NCI-H345 treated with DMSO at 0.1 percent for 48 hours (cell line): Measurements from ENCODE around the gene RNF121.

Source experiments
- DNase-seq: peaks from one replicate; lab custom pipeline; 2025; ENCODE audit not compliant: unreplicated experiment; lab: John Stamatoyannopoulos, UW

RNF121 gene

DNA sequence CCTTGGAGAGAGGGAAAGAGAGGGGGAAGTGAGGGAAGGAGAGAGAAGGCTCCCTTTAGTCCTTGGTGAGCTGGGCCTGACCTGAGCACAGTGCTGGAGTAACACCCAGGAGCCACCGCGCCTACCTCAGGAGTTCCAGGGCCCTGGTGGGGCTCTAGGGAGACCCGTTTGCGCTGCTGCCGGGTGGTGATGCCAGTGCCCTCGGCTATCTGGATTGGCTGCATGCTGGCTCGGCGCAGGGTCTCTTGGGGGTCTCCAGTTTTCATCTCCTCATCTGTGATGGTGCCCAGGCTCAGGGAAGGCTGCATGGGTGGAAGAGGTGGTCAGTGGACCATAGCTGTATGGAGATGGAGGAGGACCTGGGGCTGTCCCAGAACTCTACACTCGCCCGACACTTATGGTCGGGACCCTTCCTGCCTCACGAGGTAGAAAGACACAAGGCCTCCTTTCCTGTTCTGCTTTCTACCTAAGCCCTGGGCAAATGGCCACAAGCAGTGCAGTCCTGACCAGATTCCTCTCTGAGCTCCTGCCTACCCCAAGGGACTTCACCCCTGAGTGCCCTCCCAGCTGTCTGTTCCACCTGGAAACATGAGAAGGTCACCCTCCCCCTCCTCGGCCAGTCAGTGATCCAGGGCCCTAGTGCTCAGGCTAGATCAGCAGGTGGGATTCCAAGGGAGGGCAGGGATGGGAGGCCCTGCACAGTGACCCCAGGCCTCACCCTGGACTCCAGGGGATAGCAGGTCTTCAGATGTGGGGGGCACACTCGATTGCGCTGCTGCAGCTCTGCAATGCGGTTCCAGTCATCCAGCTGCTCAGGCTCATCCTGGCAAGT, 75.9 kb downstream of the RNF121 start:
- DNase-seq = no peak

DNA sequence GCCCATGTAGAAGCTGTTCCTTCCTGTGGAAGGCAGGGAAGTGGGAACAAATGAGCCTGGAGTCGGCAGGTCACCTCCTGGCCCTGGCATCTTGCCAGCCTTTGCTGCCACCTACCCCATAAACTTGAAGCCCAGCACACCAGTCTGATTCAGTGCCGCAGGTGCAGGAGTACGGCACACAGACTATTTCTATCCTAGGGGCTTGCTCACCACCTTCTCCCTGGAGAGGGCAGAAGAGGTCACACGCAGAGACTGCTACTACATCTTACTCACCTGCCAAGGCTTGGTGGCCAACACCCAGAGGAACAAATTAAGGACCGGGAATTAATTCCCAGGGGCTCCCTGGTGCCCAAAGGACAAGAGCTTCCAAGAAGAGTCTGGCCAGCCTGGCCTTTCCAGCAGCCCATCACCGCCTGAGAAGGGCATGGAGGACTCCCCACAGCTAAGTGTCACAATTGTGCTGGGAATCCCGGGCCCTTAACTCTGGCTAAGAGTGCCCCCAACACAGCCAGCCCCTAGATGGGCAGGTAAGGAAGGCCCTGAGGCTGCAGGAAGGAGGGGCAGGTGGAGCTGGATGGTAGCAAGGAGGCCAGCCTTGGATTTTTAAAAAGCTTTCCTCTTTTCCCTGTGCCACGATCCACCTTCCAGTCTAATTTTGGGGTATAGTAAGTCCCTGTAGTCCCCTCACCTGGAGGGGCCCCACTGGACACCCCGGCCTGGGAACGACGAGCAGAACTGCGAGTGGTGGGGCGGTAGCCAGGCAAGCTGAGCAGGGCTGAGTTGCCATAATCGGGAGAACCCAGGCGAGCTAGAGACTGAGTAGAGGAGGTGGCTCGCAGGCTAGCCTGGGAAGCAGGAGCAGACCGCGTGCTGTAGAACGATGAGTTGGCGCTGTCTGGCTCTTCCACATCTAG, 76.8 kb downstream of the RNF121 start:
- DNase-seq = no peak

DNA sequence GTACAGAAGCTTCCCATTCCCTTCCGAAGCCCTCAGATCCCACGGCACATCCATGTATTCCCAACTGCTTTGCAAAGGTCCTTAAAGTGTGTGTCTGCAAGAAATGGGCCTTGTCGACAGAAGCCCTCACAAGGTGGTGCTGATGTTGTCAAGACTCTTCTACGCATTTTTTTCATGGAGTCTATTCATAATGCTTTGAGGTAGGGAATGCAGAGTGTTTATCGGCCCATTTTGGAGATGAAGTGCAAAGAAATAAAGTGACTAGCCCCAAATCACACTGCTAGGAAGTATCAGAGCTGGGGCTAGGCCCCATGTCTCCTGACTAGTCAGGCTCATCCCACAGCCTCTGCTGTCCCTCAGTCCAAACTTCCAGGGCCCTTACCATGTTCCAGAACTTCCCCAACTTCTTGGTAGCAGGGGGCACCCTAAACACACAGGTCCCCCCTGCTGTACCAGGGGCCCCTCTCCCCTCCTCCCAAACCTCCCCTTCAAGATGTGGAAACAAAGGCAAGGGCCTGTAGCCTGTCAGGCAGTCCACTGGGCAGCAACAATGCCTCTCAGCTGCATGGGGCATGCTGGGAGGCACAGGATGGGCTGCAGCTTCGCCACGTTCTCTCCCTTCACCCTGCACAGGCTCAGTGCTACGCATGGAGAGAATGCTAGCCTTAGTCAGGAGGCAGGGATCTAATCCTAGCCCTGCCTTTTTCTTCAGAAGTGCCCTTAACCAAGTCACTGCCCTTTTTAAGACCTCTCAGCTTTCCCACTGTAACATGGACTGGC, 77.7 kb downstream of the RNF121 start:
- DNase-seq = no peak

DNA sequence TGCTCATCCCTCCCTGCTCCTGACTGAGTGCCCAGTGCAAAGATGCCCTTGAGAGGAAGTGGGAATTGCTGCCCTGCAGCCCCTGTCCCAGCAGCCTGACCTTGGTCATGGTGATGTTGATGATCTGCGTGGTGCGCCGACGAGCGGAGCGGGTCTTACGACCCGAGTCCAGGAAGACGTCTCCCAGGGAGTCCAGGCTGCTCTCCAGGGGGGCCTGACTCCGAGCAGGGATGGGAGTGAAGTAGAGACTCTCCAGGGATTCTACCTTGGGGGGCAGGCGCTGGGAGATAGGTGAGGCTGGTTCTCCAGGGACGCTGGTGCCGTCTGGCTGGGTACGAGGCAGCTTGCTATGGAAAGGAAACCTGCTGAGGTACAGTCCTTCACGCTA, 78.2 kb downstream of the RNF121 start:
- DNase-seq = no peak

DNA sequence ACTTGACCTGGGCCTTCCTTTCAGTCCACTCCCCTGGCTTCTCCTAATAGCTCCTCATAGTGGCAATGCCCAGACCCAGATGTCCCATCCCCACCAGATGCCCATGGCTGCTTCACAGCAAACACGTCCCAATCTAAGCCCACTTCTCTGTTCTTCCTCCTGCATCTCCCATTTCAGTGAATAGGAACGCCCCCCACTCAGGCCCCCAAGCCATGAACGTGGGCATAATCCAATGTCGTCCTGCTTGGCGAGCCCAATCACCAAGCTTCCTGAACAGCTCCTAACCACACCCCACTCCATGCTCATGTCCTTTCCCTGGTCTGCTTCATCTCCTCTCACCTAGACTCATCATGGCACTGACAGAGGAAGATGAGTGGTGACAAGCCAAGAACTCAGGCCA, 78.7 kb downstream of the RNF121 start:
- no peak for DNase-seq

DNA sequence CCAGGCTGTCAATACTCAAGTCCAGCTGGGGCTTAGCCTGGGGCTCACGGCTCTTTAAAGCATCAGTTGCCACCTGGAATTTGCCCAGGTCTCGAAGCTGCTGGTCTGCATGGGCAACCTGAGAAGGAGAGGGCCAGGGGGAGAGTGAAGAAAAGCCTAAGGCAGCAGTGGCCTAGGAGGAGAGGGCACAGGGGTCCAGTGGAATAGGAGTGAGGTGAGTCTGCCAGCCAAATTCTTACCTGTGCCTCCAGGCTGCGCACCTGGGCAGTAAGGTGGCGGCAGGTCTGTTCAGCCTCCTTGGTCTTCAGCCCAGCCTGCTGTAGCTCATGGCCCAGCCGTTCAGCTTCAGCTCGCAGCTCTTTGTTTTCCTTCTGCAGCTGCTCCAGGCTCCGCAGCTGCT, 79.9 kb downstream of the RNF121 start:
- DNase-seq = no peak

DNA sequence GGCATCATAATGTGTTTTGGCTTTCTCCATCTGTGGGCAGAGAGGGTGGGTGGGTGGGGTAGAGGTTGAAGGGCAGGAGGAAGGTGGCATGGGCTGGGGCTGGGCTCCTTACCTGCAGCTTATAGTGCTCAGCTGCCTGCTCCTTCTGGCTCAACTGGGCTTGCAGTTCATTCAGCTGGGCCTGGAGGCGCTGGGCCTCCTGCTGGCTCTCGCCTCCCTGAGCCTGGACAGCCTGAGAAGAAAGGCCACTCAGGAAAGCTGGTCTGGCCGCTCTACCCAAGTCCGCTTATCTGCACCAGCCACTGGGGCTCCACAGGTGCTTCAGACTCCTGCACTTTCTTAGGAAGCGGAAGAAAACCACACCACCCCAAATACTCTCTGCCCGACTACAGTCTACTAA, 80.3 kb downstream of the RNF121 start:
- no peak for DNase-seq

DNA sequence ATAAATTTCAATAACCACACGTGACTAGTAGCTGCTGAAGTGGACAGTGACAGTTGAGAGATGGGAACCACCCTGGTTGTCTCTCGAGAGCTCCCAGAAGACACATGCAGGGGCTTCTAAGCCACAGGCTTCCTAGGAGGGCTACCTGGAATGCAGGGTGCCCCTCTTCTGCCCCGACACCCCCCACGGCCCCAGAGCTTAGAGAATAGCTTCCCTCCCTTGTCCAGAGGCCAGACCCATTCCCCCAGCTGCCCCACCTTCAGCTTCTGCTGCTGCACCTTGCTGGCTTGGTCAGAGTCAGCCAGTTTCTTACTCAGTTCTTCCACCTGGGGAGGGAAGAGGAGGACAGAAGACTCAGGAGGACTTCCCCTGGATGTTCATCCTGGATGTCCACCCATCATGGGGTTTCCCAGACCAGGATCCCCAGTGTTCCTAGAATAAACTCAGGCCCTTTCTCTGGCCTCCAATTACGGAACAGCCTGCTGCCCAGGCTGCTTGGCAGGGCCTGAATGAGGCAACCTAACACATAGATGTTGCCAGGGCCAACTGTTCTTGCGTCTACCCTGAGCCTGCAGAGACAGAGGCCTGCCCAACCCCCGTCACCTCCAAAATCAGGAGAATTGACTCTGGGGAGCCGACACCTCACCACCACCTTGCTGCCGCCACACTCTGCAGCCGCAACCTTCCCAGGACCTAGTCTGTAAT, 81.8 kb downstream of the RNF121 start:
- no peak for DNase-seq

DNA sequence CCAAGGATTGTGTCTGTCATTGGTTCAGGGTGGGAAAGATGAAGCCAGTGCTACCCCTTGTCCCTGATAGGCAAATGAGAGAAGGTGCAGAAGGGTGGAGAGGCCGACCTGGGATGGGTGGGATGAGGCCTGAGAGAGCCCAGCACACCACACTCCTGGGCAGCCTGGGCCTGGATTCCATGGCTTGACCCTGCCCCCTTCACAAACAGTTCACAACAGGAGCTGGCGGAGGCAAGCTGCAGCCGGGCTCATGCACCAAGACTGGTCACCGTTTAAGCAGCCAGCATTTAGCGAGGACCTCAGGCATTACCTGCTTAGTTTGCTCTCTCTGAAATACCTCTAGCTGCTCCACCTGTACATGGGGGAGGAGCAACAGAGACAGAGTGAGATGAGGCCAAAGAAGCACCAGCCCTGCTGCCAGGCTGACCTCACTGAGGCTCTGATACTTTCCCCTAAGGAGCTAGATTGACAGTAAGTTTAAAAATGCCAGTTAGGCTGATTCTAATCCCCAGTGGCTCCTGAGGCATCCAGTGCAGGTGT, 83.3 kb downstream of the RNF121 start:
- no peak for DNase-seq

DNA sequence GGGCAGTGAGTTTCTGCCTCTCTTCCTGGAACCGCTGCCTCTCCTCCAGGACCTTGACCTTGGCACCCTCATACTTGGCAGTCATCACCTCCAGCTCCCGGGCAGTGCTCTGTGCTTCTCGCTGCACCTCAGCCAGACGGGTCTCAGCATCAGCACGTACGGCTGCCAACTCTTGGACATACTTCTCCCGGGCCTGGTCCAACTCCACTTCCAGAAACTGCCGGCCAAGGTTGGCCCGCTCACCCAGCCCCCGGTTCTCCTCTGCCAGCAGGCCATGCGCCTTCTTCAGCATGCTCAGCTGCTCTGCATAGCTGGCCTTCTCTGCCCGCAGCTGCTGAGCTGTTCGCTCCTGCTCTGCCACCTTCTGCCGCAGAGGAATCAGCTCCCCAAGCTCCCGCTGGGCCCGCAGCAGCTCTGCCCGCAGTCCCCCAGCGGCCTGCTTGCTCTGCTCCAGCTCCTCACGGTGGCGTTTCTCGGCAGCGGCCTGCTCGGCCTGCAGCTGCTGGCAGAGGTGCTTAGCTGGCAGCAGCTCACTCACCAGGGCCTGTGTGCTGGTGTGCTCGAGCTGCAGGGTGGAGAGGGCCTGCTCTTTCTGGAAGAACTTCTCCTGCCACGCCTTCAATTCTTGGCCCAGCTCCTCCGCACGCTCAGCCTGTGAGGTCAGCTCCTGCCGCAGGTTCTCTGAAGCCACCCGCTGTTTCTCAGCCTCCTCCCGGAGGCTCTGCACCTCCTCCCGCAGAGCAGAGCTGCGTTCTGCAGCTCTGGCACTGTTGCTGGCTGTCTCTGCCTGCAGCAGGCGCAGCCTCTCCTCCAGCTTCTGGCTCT, 84.3 kb downstream of the RNF121 start:
- no peak for DNase-seq

DNA sequence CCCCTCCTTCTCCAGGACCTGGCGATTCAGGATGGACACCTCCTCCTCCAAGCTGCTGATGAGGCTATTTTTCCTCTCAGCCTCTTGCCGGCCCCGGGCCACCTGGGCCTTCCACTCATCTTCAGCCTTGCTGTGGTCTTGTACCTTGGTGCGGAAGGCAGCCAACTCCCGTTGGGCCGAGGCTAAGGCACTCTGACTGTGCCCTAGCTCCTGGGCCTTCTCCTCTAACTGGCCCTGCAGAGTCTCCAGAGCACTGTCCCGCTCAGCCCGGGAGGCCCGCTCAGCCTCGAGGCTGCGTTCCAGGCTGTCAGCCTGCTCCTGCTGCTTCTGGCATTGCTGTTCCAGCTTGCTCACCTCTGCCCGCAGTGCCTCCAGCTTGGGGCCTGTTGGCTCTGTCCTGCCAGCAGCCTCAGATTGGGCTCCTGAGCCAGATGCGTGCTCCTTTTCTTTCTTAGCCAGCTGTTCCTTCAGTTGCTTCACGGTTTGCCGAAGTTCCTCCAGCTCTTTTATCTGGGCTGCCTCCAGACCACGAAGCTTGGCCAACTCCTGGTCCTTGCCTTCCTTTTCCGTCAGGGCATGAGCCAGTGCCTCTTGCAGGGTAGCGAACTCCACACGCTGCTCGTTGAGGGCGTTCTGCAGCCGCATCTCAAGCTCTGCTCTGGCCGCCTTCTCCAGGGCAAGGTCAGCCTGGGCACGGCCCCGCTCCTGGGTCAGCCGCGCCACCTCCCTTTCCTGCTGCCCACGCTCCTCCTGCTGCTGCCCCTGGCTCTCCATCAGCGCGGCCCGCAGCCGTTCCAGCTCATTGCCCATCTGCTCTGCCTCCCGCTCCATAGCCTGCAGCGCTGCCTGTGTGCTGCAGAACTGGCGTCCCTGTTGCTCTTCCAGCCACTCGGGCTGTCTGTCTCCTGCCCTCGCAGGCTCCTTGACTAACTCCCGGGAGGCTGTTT, 85.2 kb downstream of the RNF121 start:
- DNase-seq = no peak

DNA sequence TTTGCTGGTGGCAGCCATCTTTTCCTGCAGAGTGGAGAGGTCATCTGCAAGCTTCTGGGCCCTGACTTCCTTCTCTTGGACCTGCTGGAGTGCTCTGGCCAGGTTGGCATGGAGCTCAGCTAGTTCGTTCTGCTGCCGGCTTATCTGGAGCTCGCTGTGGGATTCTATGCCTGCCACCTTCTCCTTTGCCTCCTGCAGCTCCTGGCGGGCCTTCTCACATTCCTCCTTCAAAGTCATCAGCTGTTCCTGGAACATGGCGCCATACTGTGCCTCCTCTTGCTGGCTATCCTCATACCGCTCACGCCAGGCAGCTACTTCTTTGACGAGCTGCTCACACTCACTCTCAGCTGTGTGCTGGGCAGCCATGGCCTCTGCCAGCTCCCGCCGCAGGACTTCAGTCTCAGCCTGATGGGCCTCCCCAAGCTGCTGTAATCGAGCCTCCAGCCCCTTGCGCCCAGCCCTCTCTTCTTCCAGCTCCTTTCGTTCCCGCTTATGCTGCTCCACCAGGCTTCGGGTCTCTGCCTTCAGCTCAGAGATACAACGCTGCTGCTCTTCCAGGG, 86.0 kb downstream of the RNF121 start:
- no peak for DNase-seq

DNA sequence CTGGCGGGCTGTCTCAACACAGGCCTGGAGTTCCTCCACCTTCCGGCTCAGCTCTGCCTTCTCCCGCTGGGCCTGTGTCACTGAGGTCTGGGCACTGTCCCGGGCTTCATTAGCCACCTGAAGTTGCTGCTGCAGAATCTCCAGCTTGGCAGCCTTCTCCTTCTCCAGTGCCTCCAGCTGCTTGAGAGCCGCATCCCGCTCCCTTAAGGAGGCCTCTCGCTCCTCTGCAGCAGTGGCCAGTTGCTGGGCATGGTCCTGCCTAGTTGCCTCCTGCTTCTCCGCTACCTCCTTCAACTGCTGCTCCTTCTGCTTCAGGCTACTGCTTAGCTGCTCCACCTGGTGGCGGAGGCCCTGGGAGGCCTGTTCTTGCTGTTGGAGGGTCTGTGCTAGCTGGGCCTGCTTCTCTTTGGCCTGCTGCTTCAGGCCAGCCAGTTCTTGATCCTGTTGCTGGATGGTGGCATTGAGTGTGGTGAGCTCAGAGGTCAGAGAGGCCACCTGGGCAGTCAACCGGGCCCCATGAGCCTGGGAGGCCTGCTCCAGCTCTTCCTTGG, 86.7 kb downstream of the RNF121 start:
- DNase-seq = no peak

DNA sequence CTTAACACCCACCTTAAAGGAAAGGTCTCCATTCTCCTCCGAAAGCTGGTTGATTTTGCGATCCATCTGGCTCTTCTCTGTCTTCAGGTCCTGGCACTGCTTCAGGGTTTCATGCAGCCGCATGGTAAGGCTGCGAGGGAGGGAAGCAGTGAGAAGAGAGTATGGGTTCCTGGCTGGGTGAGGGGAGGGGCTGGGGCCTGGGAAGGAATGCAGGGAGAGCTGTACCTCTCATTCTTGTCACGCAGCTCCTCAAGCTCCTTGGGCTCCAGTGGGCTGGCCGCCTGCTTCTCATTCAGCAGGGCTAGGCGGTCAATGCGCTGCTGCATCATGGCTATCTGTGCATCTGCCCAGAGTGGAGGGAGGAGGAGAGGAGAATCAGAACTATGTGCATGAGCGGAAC, 89.3 kb downstream of the RNF121 start:
- DNase-seq = no peak

DNA sequence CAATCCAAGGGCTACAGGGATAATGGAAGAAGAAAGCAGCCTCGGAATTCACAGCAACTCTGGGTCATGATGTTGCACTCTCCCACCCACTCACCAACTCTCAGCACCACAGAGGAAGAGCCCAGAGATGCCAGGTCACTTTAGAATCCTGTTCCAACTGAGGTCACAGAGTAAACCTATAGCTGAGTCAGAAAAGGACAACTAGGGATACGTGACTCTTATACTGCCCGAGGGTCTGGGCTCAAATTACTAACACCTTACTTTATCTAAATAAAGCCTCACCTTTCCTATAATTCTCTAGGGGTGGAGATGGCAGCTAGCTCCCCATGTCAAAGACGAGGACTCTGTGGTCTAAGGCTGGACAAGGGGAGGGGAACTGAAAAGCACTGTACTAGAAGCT, 94.5 kb downstream of the RNF121 start:
- no peak for DNase-seq

DNA sequence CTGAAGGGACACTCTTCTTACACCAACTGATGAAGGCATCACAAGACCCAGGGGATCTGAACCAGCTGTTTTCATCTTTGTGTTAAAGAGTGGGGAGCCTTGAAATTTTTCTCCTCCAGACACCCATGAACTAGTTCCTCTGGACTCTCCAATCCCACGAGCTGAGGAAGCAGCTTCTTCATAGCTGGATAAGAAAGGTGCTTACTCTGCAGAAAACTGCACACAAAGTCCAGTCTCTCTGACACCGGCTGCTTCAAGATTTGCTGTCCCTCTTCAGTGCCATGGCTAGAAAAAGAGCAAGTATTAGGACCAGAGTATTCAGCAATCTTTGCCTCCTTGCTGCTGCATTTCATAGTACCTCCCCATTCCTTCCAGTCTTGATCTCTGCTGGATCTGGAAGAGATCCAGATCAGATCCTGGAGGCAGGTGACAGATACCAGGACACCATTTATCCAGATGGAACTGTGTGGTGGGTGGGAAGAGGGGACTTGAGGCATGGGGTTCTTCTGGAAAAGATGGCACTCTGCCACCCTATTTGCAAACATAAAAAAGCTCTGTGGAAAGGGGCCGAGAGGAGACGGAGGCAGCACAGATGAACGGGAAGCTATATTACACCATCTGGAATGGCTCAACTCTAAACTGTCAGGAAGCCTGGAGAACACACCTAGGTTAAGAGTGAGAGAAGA, 95.4 kb downstream of the RNF121 start:
- no peak for DNase-seq

DNA sequence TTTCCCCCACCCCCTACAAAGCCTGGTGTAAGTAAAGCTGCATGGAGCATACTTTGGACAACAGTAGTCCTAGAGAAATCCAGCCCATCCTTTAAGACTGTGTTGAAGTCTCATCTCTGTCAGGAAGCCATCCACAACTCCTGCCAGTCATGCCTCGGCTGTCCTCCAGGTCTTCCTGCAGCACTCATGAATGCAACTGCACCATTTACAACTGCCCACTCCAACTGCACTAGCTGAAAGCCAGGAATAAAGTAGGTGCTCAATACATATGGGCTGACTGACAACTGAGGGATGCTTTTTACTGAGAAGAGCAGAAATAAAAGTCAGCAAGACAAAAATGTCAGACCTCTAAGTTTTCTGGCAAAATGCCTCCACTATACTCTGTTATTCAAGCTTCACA, 97.2 kb downstream of the RNF121 start:
- no peak for DNase-seq
